Body of pancreas (tissue), 4 donors: Measurements from ENCODE around the gene DEDD2.

Experiments
- CTCF ChIP-seq, 7 experiments: fragments of 450-650 bp in 4 of 7; fragments of 200-600 bp in 3 of 7; sonication (generic) in 3 of 7; IDR thresholded peaks; one replicate each; pipeline ENCODE4 v1.5.1; 2016 to 2019; ENCODE audit warnings: antibody characterized with exemption in 7 of 7
- POLR2A ChIP-seq, 3 donors: fragments of 450-650 bp; IDR thresholded peaks; one replicate each; pipeline ENCODE4 v1.6.1; 2016; ENCODE audit warnings: antibody characterized with exemption in 3 of 3, mild to moderate bottlenecking in 2 of 3

GRCh38 chr19:42150364-42150763, 67.1 kb downstream of the DEDD2 start:
- no peak for TF ChIP-seq CTCF (IDR thresholded peaks at IDR 0.05)
- no peak for TF ChIP-seq POLR2A (IDR thresholded peaks at IDR 0.05)
